Chondrocyte (in vitro differentiated cells): ENCODE measurements around the gene CHRM1. TPM values are rescaled to one million over a fixed set of nuclear protein-coding genes. Genes with fewer than 3 reads are reported as not detected.

Source experiments
- DNase-seq: peaks from one replicate; pipeline ENCODE4 v3.0.0; 2021; ENCODE audit warnings: mixed read lengths, low spot score
- H3K27ac Mint-ChIP-seq: one replicate; pipeline ENCODE4 v1.8.0; 2021; ENCODE audit warnings: mild to moderate bottlenecking, moderate library complexity, mixed read lengths; ENCODE audit not compliant: unreplicated experiment
- H3K27me3 Mint-ChIP-seq: 2 replicates; pipeline ENCODE4 v1.8.0; 2021; ENCODE audit warnings: low read depth, mixed read lengths
- H3K36me3 Mint-ChIP-seq: 2 replicates; pipeline ENCODE4 v1.8.0; 2021; ENCODE audit warnings: low read depth, mixed read lengths
- H3K4me1 Mint-ChIP-seq: 2 replicates; pipeline ENCODE4 v1.8.0; 2021; ENCODE audit warnings: low read depth, mild to moderate bottlenecking, mixed read lengths
- H3K4me3 Mint-ChIP-seq: one replicate; pipeline ENCODE4 v1.8.0; 2021; ENCODE audit warnings: mild to moderate bottlenecking, moderate library complexity, mixed read lengths; ENCODE audit not compliant: unreplicated experiment
- H3K9me3 Mint-ChIP-seq: 2 replicates; pipeline ENCODE4 v1.8.0; 2021; ENCODE audit warnings: low read depth, mixed read lengths
- total RNA-seq: library from RNA; stranded (reverse); gene quantifications from 3 replicates; pipeline ENCODE4 v1.2.1, GENCODE V29; 2021
- TF ChIP-seq, protein P1 (sequence below): fragments of 200-600 bp; sonication (generic); IDR thresholded peaks from 2 replicates; pipeline ENCODE4 v1.5.0; 2021; ENCODE audit warnings: antibody characterized with exemption, mild to moderate bottlenecking, moderate library complexity

Gene CHRM1
- total RNA-seq, 1 donor from 2014 or later, result not detected

DNA sequence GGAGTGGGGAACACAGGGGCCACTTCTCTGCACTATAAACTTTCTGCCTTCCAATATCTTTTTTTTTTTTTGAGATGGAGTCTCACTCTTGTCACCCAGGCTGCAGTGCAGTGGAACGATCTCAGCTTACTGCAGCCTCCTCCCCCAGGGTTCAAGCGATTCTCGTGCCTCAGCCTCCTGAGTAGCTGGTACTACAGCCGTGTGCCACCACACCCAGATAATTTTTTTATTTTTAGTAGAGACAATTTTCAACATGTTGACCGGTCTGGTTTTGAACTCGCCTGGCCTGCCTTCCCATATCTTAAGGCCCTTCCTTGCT lies 38.8 kb downstream of the CHRM1 start:
- no peaks in the 10 kb centered on the region for H3K9me3 Mint-ChIP-seq
- TF ChIP-seq, protein P1, sequence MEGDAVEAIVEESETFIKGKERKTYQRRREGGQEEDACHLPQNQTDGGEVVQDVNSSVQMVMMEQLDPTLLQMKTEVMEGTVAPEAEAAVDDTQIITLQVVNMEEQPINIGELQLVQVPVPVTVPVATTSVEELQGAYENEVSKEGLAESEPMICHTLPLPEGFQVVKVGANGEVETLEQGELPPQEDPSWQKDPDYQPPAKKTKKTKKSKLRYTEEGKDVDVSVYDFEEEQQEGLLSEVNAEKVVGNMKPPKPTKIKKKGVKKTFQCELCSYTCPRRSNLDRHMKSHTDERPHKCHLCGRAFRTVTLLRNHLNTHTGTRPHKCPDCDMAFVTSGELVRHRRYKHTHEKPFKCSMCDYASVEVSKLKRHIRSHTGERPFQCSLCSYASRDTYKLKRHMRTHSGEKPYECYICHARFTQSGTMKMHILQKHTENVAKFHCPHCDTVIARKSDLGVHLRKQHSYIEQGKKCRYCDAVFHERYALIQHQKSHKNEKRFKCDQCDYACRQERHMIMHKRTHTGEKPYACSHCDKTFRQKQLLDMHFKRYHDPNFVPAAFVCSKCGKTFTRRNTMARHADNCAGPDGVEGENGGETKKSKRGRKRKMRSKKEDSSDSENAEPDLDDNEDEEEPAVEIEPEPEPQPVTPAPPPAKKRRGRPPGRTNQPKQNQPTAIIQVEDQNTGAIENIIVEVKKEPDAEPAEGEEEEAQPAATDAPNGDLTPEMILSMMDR, result no peak
- no peak for DNase-seq
- H3K27ac Mint-ChIP-seq, result peak overlapping the region; percentile 100
- no peaks in the 10 kb centered on the region for H3K27me3 Mint-ChIP-seq
- peaks cover 47% of the 10 kb centered on the region for H3K36me3 Mint-ChIP-seq
- H3K4me1 Mint-ChIP-seq, result peaks cover 63% of the 10 kb centered on the region
- H3K4me3 Mint-ChIP-seq, result peak overlapping the region; percentile 100

GRCh38 chr11:62881579-62882430 lies 39.4 kb downstream of the CHRM1 start:
- H3K4me3 Mint-ChIP-seq, result peak overlapping the region; percentile 100
- H3K36me3 Mint-ChIP-seq, result peaks cover 43% of the 10 kb centered on the region
- H3K4me1 Mint-ChIP-seq, result peaks cover 58% of the 10 kb centered on the region
- H3K27ac Mint-ChIP-seq, result peak overlapping the region; percentile 100
- DNase-seq, result peak; percentile 97
- TF ChIP-seq, protein P1, result no peak
- no peaks in the 10 kb centered on the region for H3K9me3 Mint-ChIP-seq
- H3K27me3 Mint-ChIP-seq, result no peaks in the 10 kb centered on the region

DNA sequence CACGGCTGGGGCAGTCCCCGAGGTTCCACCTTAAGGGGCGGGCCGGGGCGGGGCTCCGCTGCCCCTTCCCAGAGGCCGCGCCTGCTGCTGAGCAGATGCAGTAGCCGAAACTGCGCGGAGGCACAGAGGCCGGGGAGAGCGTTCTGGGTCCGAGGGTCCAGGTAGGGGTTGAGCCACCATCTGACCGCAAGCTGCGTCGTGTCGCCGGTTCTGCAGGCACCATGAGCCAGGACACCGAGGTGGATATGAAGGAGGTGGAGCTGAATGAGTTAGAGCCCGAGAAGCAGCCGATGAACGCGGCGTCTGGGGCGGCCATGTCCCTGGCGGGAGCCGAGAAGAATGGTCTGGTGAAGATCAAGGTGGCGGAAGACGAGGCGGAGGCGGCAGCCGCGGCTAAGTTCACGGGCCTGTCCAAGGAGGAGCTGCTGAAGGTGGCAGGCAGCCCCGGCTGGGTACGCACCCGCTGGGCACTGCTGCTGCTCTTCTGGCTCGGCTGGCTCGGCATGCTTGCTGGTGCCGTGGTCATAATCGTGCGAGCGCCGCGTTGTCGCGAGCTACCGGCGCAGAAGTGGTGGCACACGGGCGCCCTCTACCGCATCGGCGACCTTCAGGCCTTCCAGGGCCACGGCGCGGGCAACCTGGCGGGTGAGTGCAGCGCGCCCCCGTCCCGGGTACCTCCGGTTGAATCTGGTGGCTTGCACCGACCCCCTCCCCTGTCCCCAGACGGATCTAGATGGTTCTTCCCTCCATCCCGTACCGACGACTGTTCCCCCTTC lies 40.2 kb downstream of the CHRM1 start, which contains the start of gene SLC3A2:
Gene SLC3A2, plus strand, starts transcription at position 94 of the 776 bp plus-strand sequence. Its CDS starts 128 bp downstream, at position 222.
- H3K36me3 Mint-ChIP-seq, result peaks cover 42% of the 10 kb centered on the region
- peak within 1 kb of the TSS; percentile 100 for H3K27ac Mint-ChIP-seq
- no peaks in the 10 kb centered on the region for H3K27me3 Mint-ChIP-seq
- peaks cover 50% of the 10 kb centered on the region for H3K4me1 Mint-ChIP-seq
- DNase-seq, result peak; percentile 94
- H3K9me3 Mint-ChIP-seq, result no peaks in the 10 kb centered on the region
- TF ChIP-seq, protein P1, result peak; percentile 88
- peak within 1 kb of the TSS; percentile 100 for H3K4me3 Mint-ChIP-seq

DNA sequence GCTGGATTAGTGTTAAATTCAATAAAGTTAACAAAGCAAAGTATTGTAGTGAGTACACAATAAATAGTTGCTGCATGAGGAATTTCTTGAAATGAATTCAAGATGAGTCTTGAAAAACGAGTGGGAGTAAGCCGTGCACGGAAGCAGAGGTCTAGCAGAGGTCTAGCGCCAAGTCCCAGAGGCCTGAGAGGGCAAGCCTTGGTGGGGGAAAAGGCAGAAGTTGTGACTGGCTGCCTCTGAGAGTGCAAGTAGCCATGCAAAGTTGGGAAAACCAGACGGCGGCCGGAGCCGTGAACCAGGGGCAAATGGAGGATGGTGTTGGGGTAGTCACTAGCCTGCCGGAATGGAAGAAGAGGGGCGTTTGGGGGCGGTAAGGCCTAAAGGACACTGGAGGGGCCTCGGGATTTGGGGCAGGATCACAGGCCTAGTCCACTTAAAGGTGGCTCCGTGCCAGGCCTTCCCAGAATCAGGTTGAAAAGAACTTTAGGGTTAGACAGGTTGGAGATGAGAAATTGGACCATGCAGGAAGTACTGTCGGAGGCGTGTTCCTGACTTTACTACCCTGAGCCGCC lies 40.8 kb downstream of the CHRM1 start:
- no peak for DNase-seq
- Mint-ChIP-seq H3K4me1 (peaks cover 43% of the 10 kb centered on the region), H3K27ac (peak overlapping the region; percentile 100), H3K4me3 (peak overlapping the region; percentile 100), H3K27me3 (no peaks in the 10 kb centered on the region), H3K9me3 (no peaks in the 10 kb centered on the region), H3K36me3 (peaks cover 36% of the 10 kb centered on the region)
- TF ChIP-seq, protein P1, result no peak
